Endothelial cell of umbilical vein (primary cell): ENCODE results near the gene MYO16. TPM values are rescaled to one million over a fixed set of nuclear protein-coding genes. Genes with fewer than 3 reads are reported as not detected.

ENCODE experiments used
- BruUV-seq: library from RNA; stranded (reverse); fragments of 400-500 nt; replicated peaks from 2 replicates; lab custom pipeline; 2021; lab: Mats Ljungman, UMichigan
- CTCF ChIA-PET: fragments of 300-600, 350-600 bp; sonication (Branson Sonifier 250); formaldehyde crosslinking; loops from one replicate; lab custom pipeline; 2021; ENCODE audit warnings: antibody characterized with exemption, inconsistent platforms; lab: Charles Lee
- POLR2A ChIA-PET: fragments of 300-600, 350-600 bp; sonication (Branson Sonifier 250); formaldehyde crosslinking; loops from one replicate; lab custom pipeline; 2021; ENCODE audit warnings: antibody characterized with exemption, inconsistent platforms; lab: Charles Lee
- DNase-seq: peaks from one replicate; pipeline ENCODE4 v3.0.0-alpha.2; 2011; ENCODE audit warnings: low read depth, low spot score
- FAIRE-seq: peaks from 2 replicates; lab custom pipeline; 2011; peaks lifted over from hg19 to GRCh38; lab: Jason Lieb, UNC
- H2AFZ ChIP-seq: 2 replicates; pipeline ENCODE4 v1.6.0; 2012; ENCODE audit warnings: low read depth, low read length, control low read depth, inconsistent platforms
- H3K27ac ChIP-seq: 2 replicates; pipeline ENCODE4 v1.5.1; 2011; ENCODE audit warnings: low read depth, mild to moderate bottlenecking, control low read depth, low read length, moderate library complexity; ENCODE audit not compliant: insufficient read depth
- H3K27me3 ChIP-seq, 2 experiments: 2 replicates each; pipeline versions ENCODE4 v1.6.0 to v1.6.1; 2011; ENCODE audit warnings: low read length in 2 of 2, mixed read lengths in 1 of 2; ENCODE audit not compliant: control insufficient read depth in 2 of 2, insufficient read depth in 2 of 2
- H3K36me3 ChIP-seq, 2 experiments: 2 replicates in 1 of 2; 3 replicates in 1 of 2; pipeline ENCODE4 v1.5.1; 2011; ENCODE audit warnings: low read length in 2 of 2, mild to moderate bottlenecking in 1 of 2, moderate library complexity in 1 of 2; ENCODE audit not compliant: control insufficient read depth in 2 of 2, insufficient read depth in 2 of 2; ENCODE audit errors: extremely low read depth in 1 of 2
- H3K4me1 ChIP-seq: 3 replicates; pipeline ENCODE4 v1.5.1; 2011; ENCODE audit warnings: mild to moderate bottlenecking, low read length; ENCODE audit not compliant: control insufficient read depth, insufficient read depth; ENCODE audit errors: extremely low read depth
- H3K4me2 ChIP-seq: 2 replicates; pipeline ENCODE4 v1.6.1; 2011; ENCODE audit warnings: low read length, control low read depth, mixed read lengths; ENCODE audit not compliant: insufficient read depth
- H3K4me3 ChIP-seq, 3 experiments: fragments of 200-600 bp in 1 of 3; sonication (generic), shearing (Covaris generic) in 1 of 3; replicated peaks in 1 of 3; 2 replicates each; pipeline ENCODE4 v1.5.1; 2011 to 2016; ENCODE audit warnings: control low read depth in 3 of 3, low read length in 3 of 3, mild to moderate bottlenecking in 2 of 3, inconsistent platforms in 1 of 3, low read depth in 1 of 3, moderate library complexity in 1 of 3; ENCODE audit not compliant: insufficient read depth in 1 of 3
- H3K79me2 ChIP-seq: 2 replicates; pipeline ENCODE4 v1.6.0; 2012; ENCODE audit warnings: low read length, inconsistent platforms; ENCODE audit not compliant: control insufficient read depth, insufficient read depth
- H3K9ac ChIP-seq: replicated peaks from 2 replicates; pipeline ENCODE3; 2011; ENCODE audit warnings: low read length, control low read depth; ENCODE audit not compliant: insufficient read depth; ENCODE audit errors: extremely low read depth
- H3K9me1 ChIP-seq: replicated peaks from 3 replicates; pipeline ENCODE4 v1.6.0; 2011; ENCODE audit warnings: mild to moderate bottlenecking, low read length; ENCODE audit not compliant: control insufficient read depth, insufficient read depth; ENCODE audit errors: extremely low read depth
- H3K9me3 ChIP-seq: replicated peaks from 2 replicates; pipeline ENCODE4 v1.5.1; 2012; ENCODE audit warnings: low read length, inconsistent platforms; ENCODE audit not compliant: control insufficient read depth, insufficient read depth
- H4K20me1 ChIP-seq: replicated peaks from 2 replicates; pipeline ENCODE3; 2011; ENCODE audit warnings: mild to moderate bottlenecking, low read length; ENCODE audit not compliant: control insufficient read depth, insufficient read depth; ENCODE audit errors: extremely low read depth
- EZH2 ChIP-seq: IDR thresholded peaks from 2 replicates; pipeline ENCODE4 v1.6.1; 2012; ENCODE audit warnings: borderline replicate concordance, low read depth, mild to moderate bottlenecking, moderate library complexity, low read length, inconsistent platforms; ENCODE audit not compliant: severe bottlenecking
- FOS ChIP-seq: IDR thresholded peaks from 2 replicates; pipeline ENCODE4 v1.6.1; 2011; ENCODE audit warnings: mild to moderate bottlenecking, low read length, moderate library complexity, borderline replicate concordance; ENCODE audit not compliant: insufficient read depth
- GATA2 ChIP-seq: IDR thresholded peaks from 2 replicates; pipeline ENCODE4 v1.7.0; 2011; ENCODE audit warnings: low read depth, mild to moderate bottlenecking, moderate library complexity, mixed read lengths, low read length; ENCODE audit not compliant: insufficient read length, insufficient read depth
- JUN ChIP-seq: IDR thresholded peaks from 2 replicates; pipeline ENCODE4 v1.6.1; 2011; ENCODE audit warnings: borderline replicate concordance, low read depth; ENCODE audit not compliant: insufficient read length, insufficient read depth
- POLR2AphosphoS5 ChIP-seq: IDR thresholded peaks from 2 replicates; pipeline ENCODE4 v1.6.1; 2012; ENCODE audit warnings: low read depth, mild to moderate bottlenecking, control low read depth, low read length, moderate library complexity; ENCODE audit not compliant: insufficient read depth
- dilution Hi-C: fragments of 300-500 bp; cut with MboI; formaldehyde crosslinking; loops from one replicate; pipeline ENCODE4 v1.15.0; 2019; ENCODE audit warnings: low sequenced_read_pairs; ENCODE audit not compliant: extremely low pct_ligation_motif_present
- intact Hi-C: fragments of 100-400 bp; cut with micrococcal nuclease; formaldehyde crosslinking; loops from one replicate; pipeline ENCODE4 v1.10.0; 2022
- polyA plus RNA-seq, 4 experiments: library from polyadenylated mRNA; depleted of rRNA in 3 of 4; stranded (reverse) in 3 of 4; unstranded in 1 of 4; fragments of >200 nt; gene quantifications; 2 replicates each; pipeline versions ENCODE4 v1.2.1 to v1.2.3, GENCODE V29; 2011 to 2012; ENCODE audit warnings: missing spikeins in 1 of 4
- total RNA-seq: library from RNA; stranded (reverse); gene quantifications from 2 replicates; pipeline ENCODE4 v1.2.3, GENCODE V29; 2021
- TF ChIP-seq, protein P1 (sequence below), 2 donors: IDR thresholded peaks; 1 replicate in 1 of 2; 2 replicates in 1 of 2; pipeline ENCODE4 v1.5.1; 2011; ENCODE audit warnings: low read length in 2 of 2, mild to moderate bottlenecking in 2 of 2, moderate library complexity in 2 of 2, control low read depth in 1 of 2, inconsistent platforms in 1 of 2, low read depth in 1 of 2; ENCODE audit not compliant: insufficient read depth in 1 of 2; ENCODE audit errors: extremely low read depth in 1 of 2

Gene MYO16
- total and polyA plus RNA-seq, 2 donors (not counting 3 experiments of a cell fraction or from before 2014, with no cell fraction given) = 0.03 to 0.04 TPM

- Histone ChIP-seq H3K4me1 (no peaks in the 10 kb centered on the region), H3K27me3 (no peaks in the 10 kb centered on the region), H3K27ac (no peak overlapping the region), H3K4me2 (no peak overlapping the region), H3K9me1 (no peaks in the 10 kb centered on the region), H2AFZ (no peak overlapping the region), H3K4me3 (no peak overlapping the region), H3K79me2 (no peaks in the 10 kb centered on the region), H3K36me3 (no peaks in the 10 kb centered on the region), H3K9me3 (no peaks in the 10 kb centered on the region), H4K20me1 (no peaks in the 10 kb centered on the region), H3K9ac (no peak overlapping the region)
- dilution Hi-C loops = no loop called here
- TF ChIP-seq, protein P1, sequence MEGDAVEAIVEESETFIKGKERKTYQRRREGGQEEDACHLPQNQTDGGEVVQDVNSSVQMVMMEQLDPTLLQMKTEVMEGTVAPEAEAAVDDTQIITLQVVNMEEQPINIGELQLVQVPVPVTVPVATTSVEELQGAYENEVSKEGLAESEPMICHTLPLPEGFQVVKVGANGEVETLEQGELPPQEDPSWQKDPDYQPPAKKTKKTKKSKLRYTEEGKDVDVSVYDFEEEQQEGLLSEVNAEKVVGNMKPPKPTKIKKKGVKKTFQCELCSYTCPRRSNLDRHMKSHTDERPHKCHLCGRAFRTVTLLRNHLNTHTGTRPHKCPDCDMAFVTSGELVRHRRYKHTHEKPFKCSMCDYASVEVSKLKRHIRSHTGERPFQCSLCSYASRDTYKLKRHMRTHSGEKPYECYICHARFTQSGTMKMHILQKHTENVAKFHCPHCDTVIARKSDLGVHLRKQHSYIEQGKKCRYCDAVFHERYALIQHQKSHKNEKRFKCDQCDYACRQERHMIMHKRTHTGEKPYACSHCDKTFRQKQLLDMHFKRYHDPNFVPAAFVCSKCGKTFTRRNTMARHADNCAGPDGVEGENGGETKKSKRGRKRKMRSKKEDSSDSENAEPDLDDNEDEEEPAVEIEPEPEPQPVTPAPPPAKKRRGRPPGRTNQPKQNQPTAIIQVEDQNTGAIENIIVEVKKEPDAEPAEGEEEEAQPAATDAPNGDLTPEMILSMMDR (IDR thresholded peaks at IDR 0.05; ENCODE audit: extremely low read depth in 1 of 2, insufficient read depth in 1 of 2, low read depth in 1 of 2, low read length in 2 of 2) = no peak
- no peak for TF ChIP-seq POLR2AphosphoS5
- TF ChIP-seq JUN = no peak
- no peak for TF ChIP-seq GATA2
- no peak for TF ChIP-seq FOS
- no peak for TF ChIP-seq EZH2
- no TSS peak for BruUV-seq
- intact Hi-C loops = no loop called here
- ChIA-PET CTCF (no interaction called here), POLR2A (no interaction called here)
- FAIRE-seq (no peak), DNase-seq (no peak)
Measured at GRCh38 chr13:109026266-109026665, 396.9 kb downstream of the MYO16 start.
